HepG2 (cell line): ENCODE data around the gene SPATA32. TPM values are rescaled to one million over a fixed set of nuclear protein-coding genes. Genes with fewer than 3 reads are reported as not detected.

Source experiments
- CBFB ChIP-seq: sonication (generic); formaldehyde crosslinking; IDR thresholded peaks from 2 replicates; pipeline ENCODE4 v1.4.0; 2020; ENCODE audit warnings: missing genetic modification reagents
- EZH2 ChIP-seq: conservative IDR thresholded peaks from 2 replicates; pipeline ENCODE4 v1.6.1; 2012; ENCODE audit warnings: mild to moderate bottlenecking, low read depth, low read length, moderate library complexity
- FOXP1 ChIP-seq, 2 experiments: fragments of 450-650 bp in 1 of 2; IDR thresholded peaks; 2 replicates each; pipeline ENCODE4 v1.6.1; 2017 to 2018; ENCODE audit warnings: antibody characterized with exemption in 1 of 2
- HMG20B ChIP-seq: conservative IDR thresholded peaks from 2 replicates; pipeline ENCODE4 v1.6.1; 2016; ENCODE audit warnings: missing genetic modification reagents, missing compliant biosample characterization
- IRF1 ChIP-seq: sonication (generic); formaldehyde crosslinking; IDR thresholded peaks from 2 replicates; pipeline ENCODE4 v1.4.0; 2020; ENCODE audit warnings: low read depth, mild to moderate bottlenecking, missing genetic modification reagents
- KAT7 ChIP-seq: IDR thresholded peaks from 2 replicates; pipeline ENCODE4 v1.6.1; 2018; ENCODE audit warnings: borderline replicate concordance, missing compliant biosample characterization
- REPIN1 ChIP-seq: sonication (generic); formaldehyde crosslinking; IDR thresholded peaks from 2 replicates; pipeline ENCODE4 v1.8.0; 2022; ENCODE audit warnings: missing genetic modification reagents, low read depth, mild to moderate bottlenecking, borderline replicate concordance
- TCF7L2 ChIP-seq: IDR thresholded peaks from 2 replicates; pipeline ENCODE4 v1.6.1; 2011; ENCODE audit warnings: mild to moderate bottlenecking, low read depth, low read length, moderate library complexity
- TFDP1 ChIP-seq: IDR thresholded peaks from 2 replicates; pipeline ENCODE4 v1.6.1; 2016; ENCODE audit warnings: missing compliant biosample characterization, missing genetic modification reagents, borderline replicate concordance
- UBTF ChIP-seq: sonication (generic); formaldehyde crosslinking; IDR thresholded peaks from 2 replicates; pipeline ENCODE4 v1.4.0; 2020; ENCODE audit warnings: mild to moderate bottlenecking, missing genetic modification reagents
- YEATS2 ChIP-seq: sonication (generic); formaldehyde crosslinking; IDR thresholded peaks from 2 replicates; pipeline ENCODE4 v1.4.0; 2020; ENCODE audit warnings: missing genetic modification reagents, borderline replicate concordance
- ZBTB10 ChIP-seq: sonication (generic); formaldehyde crosslinking; IDR thresholded peaks from 2 replicates; pipeline ENCODE4 v1.4.0; 2020; ENCODE audit warnings: missing genetic modification reagents, borderline replicate concordance
- ZNF207 ChIP-seq: fragments of 450-650 bp; IDR thresholded peaks from 2 replicates; pipeline ENCODE4 v1.6.1; 2016; ENCODE audit warnings: antibody characterized with exemption, borderline replicate concordance
- ZNF230 ChIP-seq: sonication (generic); formaldehyde crosslinking; IDR thresholded peaks from 2 replicates; pipeline ENCODE4 v1.4.0; 2020; ENCODE audit warnings: mild to moderate bottlenecking, missing genetic modification reagents
- ZNF577 ChIP-seq: sonication (generic); formaldehyde crosslinking; IDR thresholded peaks from 2 replicates; pipeline ENCODE4 v1.4.0; 2020; ENCODE audit warnings: mild to moderate bottlenecking, low read depth, missing genetic modification reagents, borderline replicate concordance
- ZNF709 ChIP-seq: sonication (generic); formaldehyde crosslinking; IDR thresholded peaks from 2 replicates; pipeline ENCODE4 v1.5.0; 2020; ENCODE audit warnings: mild to moderate bottlenecking, missing genetic modification reagents
- ZNF761 ChIP-seq: sonication (generic); formaldehyde crosslinking; conservative IDR thresholded peaks from 2 replicates; pipeline ENCODE4 v1.4.0; 2020; ENCODE audit warnings: mild to moderate bottlenecking, missing genetic modification reagents
- ZSCAN30 ChIP-seq: sonication (generic); formaldehyde crosslinking; IDR thresholded peaks from 2 replicates; pipeline ENCODE4 v1.5.0; 2020; ENCODE audit warnings: mild to moderate bottlenecking, missing genetic modification reagents
- ZXDC ChIP-seq: sonication (generic); formaldehyde crosslinking; IDR thresholded peaks from 2 replicates; pipeline ENCODE4 v1.5.0; 2020; ENCODE audit warnings: mild to moderate bottlenecking, missing genetic modification reagents
- polyA plus RNA-seq, 8 experiments: library from polyadenylated mRNA; depleted of rRNA in 3 of 8; stranded (reverse) in 7 of 8; unstranded in 1 of 8; fragments of >200 nt; fragmentation: Illumina TruSeq in 4 of 8; extraction: Trizol in 4 of 8; gene quantifications; 2 replicates each; pipeline versions ENCODE4 v1.2.1 to v1.2.3, GENCODE V29; 2011 to 2016; ENCODE audit warnings: low read depth in 4 of 8, missing spikeins in 1 of 8, mixed read lengths in 1 of 8; ENCODE audit not compliant: insufficient read depth in 1 of 8
- total RNA-seq, 5 experiments: library from RNA; depleted of rRNA; stranded (reverse); fragments of >200 nt; fragmentation: Illumina TruSeq; extraction: Trizol; gene quantifications; 2 replicates each; pipeline ENCODE4 v1.2.3, GENCODE V29; 2016; ENCODE audit warnings: low read depth in 1 of 5

Gene SPATA32
- total and polyA plus RNA-seq, 2 of the 13 experiments (the other 11 are each of a cell fraction or from before 2014, with no cell fraction given), result not detected

GRCh38 chr17:45231481-45232116 lies 30.3 kb downstream of the SPATA32 start (continued):
- TF ChIP-seq HMG20B (CRISPR knock-in tag), result no peak
- peak; percentile 46; the same call in 1 of the 2 replicates for TF ChIP-seq TFDP1 (CRISPR knock-in tag)
- no peak for TF ChIP-seq ZXDC
- TF ChIP-seq REPIN1 (CRISPR knock-in tag), result 0 out of 2 replicates have a peak, but pooled peaks have one; percentile 68
- TF ChIP-seq ZNF207, result no peak
- TF ChIP-seq ZNF577 (CRISPR knock-in tag), result no peak
- peak; percentile 81; the same call in 1 of the 2 replicates for TF ChIP-seq ZNF761 (CRISPR knock-in tag)
- TF ChIP-seq EZH2, result no peak
- no peak for TF ChIP-seq IRF1 (CRISPR knock-in tag)
- TF ChIP-seq CBFB (CRISPR knock-in tag), result 0 out of 2 replicates have a peak, but pooled peaks have one; percentile 52
- no peak for TF ChIP-seq KAT7 (CRISPR knock-in tag)
- TF ChIP-seq ZSCAN30 (CRISPR knock-in tag), result no peak
- no peak for TF ChIP-seq ZBTB10 (CRISPR knock-in tag)
- 0 out of 2 replicates have a peak, but pooled peaks have one; percentile 15 for TF ChIP-seq YEATS2 (CRISPR knock-in tag)
- no peak for TF ChIP-seq ZNF709
- TF ChIP-seq TCF7L2, result no peak
- TF ChIP-seq UBTF, result peak; percentile 66; the same call in 1 of the 2 replicates
- TF ChIP-seq ZNF230 (CRISPR knock-in tag), result no peak
- no peak for TF ChIP-seq FOXP1 (IDR thresholded peaks at IDR 0.05)
- TF ChIP-seq FOXP1 (CRISPR knock-in tag; IDR thresholded peaks at IDR 0.05), result no peak
